GM23248 (cell line): ENCODE measurements around the gene FBXO42. TPM values are rescaled to one million over a fixed set of nuclear protein-coding genes. Genes with fewer than 3 reads are reported as not detected.
A peak's percentile ranks its signal among the peaks of the same experiment; 100 is the strongest.

ENCODE experiments used
- DNase-seq: peaks from one replicate; pipeline ENCODE4 v3.0.0-alpha.2; 2015
- H2AFZ ChIP-seq: fragments of 200-600 bp; sonication (generic); 2 replicates; pipeline ENCODE4 v1.6.1; 2016; ENCODE audit warnings: antibody characterized with exemption
- H3F3A ChIP-seq: fragments of 200-600 bp; sonication (generic); 2 replicates; pipeline ENCODE4 v1.6.1; 2016; ENCODE audit warnings: mild to moderate bottlenecking, antibody characterized with exemption, mixed run types; ENCODE audit not compliant: insufficient read depth
- H3K27ac ChIP-seq: fragments of 200-600 bp; sonication (generic); 2 replicates; pipeline ENCODE4 v1.5.1; 2016; ENCODE audit warnings: mild to moderate bottlenecking
- H3K27me3 ChIP-seq: fragments of 200-600 bp; sonication (generic); replicated peaks from 2 replicates; pipeline ENCODE4 v1.6.1; 2016; ENCODE audit warnings: mild to moderate bottlenecking; ENCODE audit not compliant: insufficient read depth
- H3K36me3 ChIP-seq: fragments of 200-600 bp; sonication (generic); 2 replicates; pipeline ENCODE4 v1.6.1; 2016; ENCODE audit warnings: low read depth, mild to moderate bottlenecking
- H3K4me1 ChIP-seq: fragments of 200-600 bp; sonication (generic); 2 replicates; pipeline ENCODE4 v1.6.1; 2016; ENCODE audit warnings: mild to moderate bottlenecking; ENCODE audit not compliant: insufficient read depth
- H3K4me2 ChIP-seq: fragments of 200-600 bp; sonication (generic); one replicate; pipeline ENCODE4 v1.6.1; 2016; ENCODE audit warnings: mild to moderate bottlenecking; ENCODE audit not compliant: unreplicated experiment
- H3K4me3 ChIP-seq: fragments of 200-600 bp; sonication (generic); 2 replicates; pipeline ENCODE4 v1.5.1; 2016; ENCODE audit warnings: mild to moderate bottlenecking
- H3K79me2 ChIP-seq: fragments of 200-600 bp; sonication (generic); 2 replicates; pipeline ENCODE4 v1.6.1; 2016; ENCODE audit warnings: mild to moderate bottlenecking; ENCODE audit not compliant: insufficient read depth
- H3K9ac ChIP-seq: fragments of 200-600 bp; sonication (generic); 2 replicates; pipeline ENCODE4 v1.6.1; 2016; ENCODE audit warnings: mild to moderate bottlenecking
- H3K9me2 ChIP-seq: fragments of 200-600 bp; sonication (generic); 2 replicates; pipeline ENCODE4 v1.6.1; 2016; ENCODE audit warnings: mixed run types, mild to moderate bottlenecking, moderate library complexity; ENCODE audit not compliant: insufficient read depth
- H3K9me3 ChIP-seq: fragments of 200-600 bp; sonication (generic); one replicate; pipeline ENCODE4 v1.6.1; 2017; ENCODE audit warnings: low read depth
- H4K20me1 ChIP-seq: fragments of 200-600 bp; sonication (generic); 2 replicates; pipeline ENCODE4 v1.6.0; 2016; ENCODE audit not compliant: insufficient read depth
- EZH2 ChIP-seq: fragments of 200-600 bp; sonication (generic); IDR thresholded peaks from 2 replicates; pipeline ENCODE4 v1.6.1; 2018; ENCODE audit warnings: antibody characterized with exemption, mild to moderate bottlenecking; ENCODE audit not compliant: insufficient read depth, poor library complexity, severe bottlenecking
- EZH2phosphoT487 ChIP-seq: fragments of 200-600 bp; sonication (generic); IDR thresholded peaks from 2 replicates; pipeline ENCODE4 v1.6.1; 2018; ENCODE audit warnings: antibody characterized with exemption, moderate library complexity, mild to moderate bottlenecking, low read depth; ENCODE audit not compliant: insufficient read depth
- WGBS, 2 experiments: methylation state at CpG; one replicate each; pipeline ENCODE4 v1.1.6; 2015 to 2017; ENCODE audit warnings: low lambda C conversion rate in 2 of 2, low coverage in 1 of 2; ENCODE audit errors: missing lambda C conversion rate in 2 of 2; 5-methylcytosine and 5-hydroxymethylcytosine counted together
- in situ Hi-C: fragments of 300-500 bp; cut with MboI; formaldehyde crosslinking; loops from 2 replicates; pipeline ENCODE4 v1.15.0; 2020
- polyA plus RNA-seq: library from polyadenylated mRNA; unstranded; fragments of >200 nt; fragmentation: Nextera tagmentation; extraction: Ambion mirVana; gene quantifications from 2 replicates; pipeline ENCODE4 v1.2.1, GENCODE V29; 2016
- total RNA-seq: library from RNA; depleted of rRNA; stranded (reverse); fragments of >200 nt; shearing (Covaris generic); gene quantifications from 2 replicates; pipeline ENCODE4 v1.2.3, GENCODE V29; 2014

The FBXO42 gene
- total and polyA plus RNA-seq, 2 experiments from 2014 or later: 17.1 to 20.2 TPM

DNA sequence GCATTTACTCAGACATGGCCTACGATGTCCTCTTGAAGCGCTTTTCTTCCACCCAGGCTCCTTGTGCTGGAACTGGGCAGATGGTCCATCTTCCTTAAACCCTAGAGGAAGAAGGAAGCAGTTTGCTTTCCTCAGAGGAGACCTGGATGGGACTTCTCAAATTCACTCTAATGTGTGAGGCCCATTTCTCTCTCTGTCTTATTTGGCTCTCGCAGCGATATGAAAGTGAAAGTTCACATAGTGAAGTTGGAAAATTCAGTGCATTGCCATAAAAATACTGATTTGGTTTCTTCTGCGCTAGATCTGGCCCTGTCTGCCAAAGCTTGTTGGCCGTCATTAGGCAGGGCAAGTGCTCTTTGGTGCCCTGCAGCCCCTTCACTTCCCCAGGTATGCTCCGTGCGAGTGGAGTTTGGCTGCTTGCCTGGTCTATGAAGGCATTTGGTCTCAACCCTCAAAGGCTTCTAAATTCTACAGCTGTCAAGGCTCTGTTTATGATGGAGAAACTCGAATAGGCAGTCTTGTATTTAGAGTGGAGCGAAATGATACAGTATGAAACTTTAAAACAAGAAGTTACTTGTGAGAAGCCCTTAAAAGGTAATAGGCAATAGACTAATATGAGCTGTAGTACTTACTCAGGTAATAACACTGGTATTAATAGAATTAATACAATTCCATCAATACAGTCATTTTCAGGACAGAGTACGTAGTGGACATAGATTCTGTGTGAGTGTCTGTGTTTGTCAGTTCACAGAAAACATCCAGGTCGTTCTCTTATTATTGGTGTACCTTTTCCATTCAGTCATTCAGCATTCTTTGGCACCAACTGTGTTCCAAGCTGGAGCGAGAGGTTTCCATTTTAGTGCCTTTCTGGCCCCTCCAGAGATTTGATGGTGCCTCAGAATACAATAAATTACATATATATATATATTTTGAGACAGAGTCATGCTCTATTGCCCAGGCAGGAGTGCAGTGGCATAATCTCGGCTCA lies 35.2 kb upstream of the FBXO42 start:
- peak overlapping the region; percentile 84 for H3K27ac ChIP-seq
- peaks cover 99% of the 10 kb centered on the region for H3K79me2 ChIP-seq
- H3K4me2 ChIP-seq: peak overlapping the region; percentile 90
- H3K9me2 ChIP-seq: no peaks in the 10 kb centered on the region
- TF ChIP-seq EZH2phosphoT487 (no peak), EZH2 (no peak)
- no peak overlapping the region for H2AFZ ChIP-seq
- H3K4me1 ChIP-seq: peaks cover 47% of the 10 kb centered on the region
- peak; percentile 61 for DNase-seq
- in situ Hi-C loops: no loop called here
- peaks cover 44% of the 10 kb centered on the region for H3F3A ChIP-seq
- peak overlapping the region; percentile 50 for H3K9ac ChIP-seq
- H3K9me3 ChIP-seq: no peaks in the 10 kb centered on the region
- H4K20me1 ChIP-seq: peaks cover 24% of the 10 kb centered on the region
- H3K36me3 ChIP-seq: no peaks in the 10 kb centered on the region
- H3K4me3 ChIP-seq: peak overlapping the region; percentile 67
- WGBS, 2 experiments: 47 to 50% methylated on average over 14 of the region's 14 CpGs
- H3K27me3 ChIP-seq: no peaks in the 10 kb centered on the region

- peaks cover 24% of the 10 kb centered on the region for H4K20me1 ChIP-seq
- no peaks in the 10 kb centered on the region for H3K36me3 ChIP-seq
- peaks cover 99% of the 10 kb centered on the region for H3K79me2 ChIP-seq
- peaks cover 44% of the 10 kb centered on the region for H3K4me1 ChIP-seq
- H3K9me2 ChIP-seq: no peaks in the 10 kb centered on the region
- TF ChIP-seq EZH2phosphoT487 (no peak), EZH2 (no peak)
- DNase-seq: peak; percentile 94
- whole genome bisulfite sequencing, 2 experiments: 19 to 24% methylated on average over 5 of the region's 5 CpGs
- in situ Hi-C loops: no loop called here
- H2AFZ ChIP-seq: no peak overlapping the region
- H3K9me3 ChIP-seq: no peaks in the 10 kb centered on the region
- peak overlapping the region; percentile 84 for H3K27ac ChIP-seq
- H3K4me3 ChIP-seq: peak overlapping the region; percentile 67
- H3K27me3 ChIP-seq: no peaks in the 10 kb centered on the region
- H3F3A ChIP-seq: peaks cover 44% of the 10 kb centered on the region
- peak overlapping the region; percentile 50 for H3K9ac ChIP-seq
- peak overlapping the region; percentile 90 for H3K4me2 ChIP-seq
These were observed 34.3 kb upstream of the FBXO42 start for GRCh38 chr1:16386454-16387113.

DNA sequence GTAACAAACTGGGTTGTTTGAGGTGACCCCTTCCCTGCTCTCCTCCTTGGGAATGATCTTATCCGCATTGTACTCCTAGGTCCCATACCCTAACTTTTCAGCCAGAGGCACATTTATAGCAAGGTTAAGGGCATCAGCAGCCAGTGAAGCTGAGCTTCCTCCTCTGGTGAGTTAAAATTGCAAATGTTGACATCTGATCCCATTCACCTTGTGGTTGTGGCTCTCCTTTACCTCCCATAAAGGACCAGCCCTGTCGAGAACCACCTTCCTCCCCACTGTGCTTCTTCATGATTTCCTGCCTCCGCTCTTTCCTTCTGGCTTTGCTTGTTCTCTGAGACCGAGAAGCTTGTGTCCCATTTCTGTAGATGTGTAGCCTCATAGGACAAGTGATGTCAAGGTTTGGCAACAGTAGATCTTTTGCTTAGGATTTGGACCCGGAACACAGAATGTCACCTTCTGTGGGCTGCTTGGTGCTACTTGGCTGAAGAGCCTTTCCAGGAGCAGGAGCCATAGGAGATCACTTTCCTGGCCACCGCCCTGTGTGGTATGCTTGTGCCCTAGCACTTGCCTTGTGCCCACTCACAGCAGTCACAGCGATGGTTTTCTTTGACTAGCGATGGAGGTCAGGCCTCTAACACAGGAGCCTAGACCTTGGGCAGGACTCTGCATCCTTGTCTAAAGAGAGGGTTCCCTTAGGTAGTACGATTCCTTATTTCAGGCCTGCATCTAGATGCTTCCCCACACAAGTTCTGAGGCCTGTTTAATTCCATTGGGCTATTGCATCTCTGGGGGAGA lies 33.6 kb upstream of the FBXO42 start:
- Histone ChIP-seq H3K4me3 (no peak overlapping the region), H3F3A (peaks cover 44% of the 10 kb centered on the region), H3K9me2 (no peaks in the 10 kb centered on the region), H4K20me1 (peaks cover 24% of the 10 kb centered on the region), H3K79me2 (peaks cover 99% of the 10 kb centered on the region), H3K27ac (peak overlapping the region; percentile 84), H3K9me3 (no peaks in the 10 kb centered on the region), H2AFZ (no peak overlapping the region), H3K4me2 (peak overlapping the region; percentile 90), H3K36me3 (no peaks in the 10 kb centered on the region), H3K27me3 (no peaks in the 10 kb centered on the region), H3K4me1 (peaks cover 40% of the 10 kb centered on the region), H3K9ac (peak overlapping the region; percentile 47)
- TF ChIP-seq EZH2phosphoT487: no peak
- no peak for TF ChIP-seq EZH2
- 71 to 74% methylated on average over 9 of the region's 9 CpGs for WGBS, 2 experiments
- in situ Hi-C loops: no loop called here
- DNase-seq: no peak

GRCh38 chr1:16383888-16384287 lies 31.6 kb upstream of the FBXO42 start:
- in situ Hi-C loops: no loop called here
- TF ChIP-seq EZH2phosphoT487: no peak
- TF ChIP-seq EZH2: no peak
- Histone ChIP-seq H3K27me3 (no peaks in the 10 kb centered on the region), H3K9ac (no peak overlapping the region), H3F3A (peaks cover 44% of the 10 kb centered on the region), H2AFZ (no peak overlapping the region), H3K4me3 (no peak overlapping the region), H3K4me1 (peaks cover 40% of the 10 kb centered on the region), H3K27ac (0 out of 2 replicates have a peak overlapping the region, but pooled peaks have one; percentile 16), H3K4me2 (no peak overlapping the region), H3K79me2 (peaks cover 100% of the 10 kb centered on the region), H3K9me3 (no peaks in the 10 kb centered on the region), H4K20me1 (peaks cover 16% of the 10 kb centered on the region), H3K36me3 (no peaks in the 10 kb centered on the region), H3K9me2 (no peaks in the 10 kb centered on the region)
- DNase-seq: no peak
- 93 to 97% methylated on average over 5 of the region's 5 CpGs for WGBS, 2 experiments
